Measurements from ENCODE around the gene DNAH14.

GRCh38 chr1:225368036-225368552 is 438.6 kb downstream of the DNAH14 start:
- TF ChIP-seq POLR2A (IDR thresholded peaks at IDR 0.05) (no peak), CTCF (IDR thresholded peaks at IDR 0.05) (no peak)
